Middle frontal gyrus (tissue), 1 donor: ENCODE measurements around the gene DYRK1A.

Experiments
- DNase-seq: peaks from one replicate; pipeline ENCODE4 v3.0.0-alpha.2; 2015; ENCODE audit warnings: low spot score; ENCODE audit errors: extremely low spot score

DYRK1A gene

GRCh38 chr21:37365517-37366481 lies 774 bp upstream of the DYRK1A start:
- no peak for DNase-seq

- no peak for DNase-seq
These were observed 746 bp downstream of the DYRK1A start for GRCh38 chr21:37367336-37367702.

GRCh38 chr21:37367703-37368540 lies 1.3 kb downstream of the DYRK1A start:
- DNase-seq: no peak

- no peak for DNase-seq
These were observed 2.1 kb downstream of the DYRK1A start for GRCh38 chr21:37368541-37369279.

GRCh38 chr21:37369307-37369854 lies 2.8 kb downstream of the DYRK1A start:
- DNase-seq: no peak

- no peak for DNase-seq
These were observed 3.8 kb downstream of the DYRK1A start for GRCh38 chr21:37370152-37371040.

- DNase-seq: no peak
These were observed 4.4 kb downstream of the DYRK1A start for GRCh38 chr21:37371041-37371397.

GRCh38 chr21:37372127-37372731 lies 5.7 kb downstream of the DYRK1A start:
- DNase-seq: no peak

GRCh38 chr21:37372951-37373350 lies 6.4 kb downstream of the DYRK1A start:
- no peak for DNase-seq

GRCh38 chr21:37373539-37373938 lies 7.0 kb downstream of the DYRK1A start:
- DNase-seq: no peak

- no peak for DNase-seq
These were observed 7.5 kb downstream of the DYRK1A start for GRCh38 chr21:37374027-37374426.

GRCh38 chr21:37375866-37376574 lies 9.4 kb downstream of the DYRK1A start:
- DNase-seq: no peak

GRCh38 chr21:37378700-37379139 lies 12.1 kb downstream of the DYRK1A start:
- no peak for DNase-seq

GRCh38 chr21:37380349-37381323 lies 14.1 kb downstream of the DYRK1A start:
- no peak for DNase-seq

- no peak for DNase-seq
These were observed 15.5 kb downstream of the DYRK1A start for GRCh38 chr21:37381883-37382585.

- DNase-seq: no peak
These were observed 16.5 kb downstream of the DYRK1A start for GRCh38 chr21:37383086-37383485.

- DNase-seq: no peak
These were observed 17.3 kb downstream of the DYRK1A start for GRCh38 chr21:37383784-37384311.
